ENCODE data around the gene C7. TPM values are rescaled to one million over a fixed set of nuclear protein-coding genes. Genes with fewer than 3 reads are reported as not detected.
"Not testable (repeated sequence)": the region's sequence is repeated elsewhere in the genome, so short reads cannot be mapped to it uniquely, and the experiment has no call there.

C7 gene
- total RNA-seq, 2 donors from 2014 or later, result 288 to 392 TPM

- 54 to 68% methylated on average over 4 of the region's 4 CpGs for WGBS, 2 donors
- Histone ChIP-seq H3K9me3 (no peaks in the 10 kb centered on the region), H3K4me3 (no peak overlapping the region), H3K4me1 (no peaks in the 10 kb centered on the region), H3K27me3 (no peaks in the 10 kb centered on the region), H3K27ac (no peak overlapping the region), H3K36me3 (replicated peaks in 1 of 2; ENCODE audit: insufficient read depth in 1 of 2, low read depth in 2 of 2) (no peaks in the 10 kb centered on the region)
- intact Hi-C loops (cut with DNase I), result no loop called here
- ATAC-seq (no peak), DNase-seq (no peak)
- TF ChIP-seq CTCF (IDR thresholded peaks at IDR 0.05) (no peak), POLR2A (IDR thresholded peaks at IDR 0.05) (no peak)
Measured at GRCh38 chr5:40871177-40871576, 38.1 kb upstream of the C7 start.

- intact Hi-C loops (cut with DNase I); H3K9me3 ChIP-seq; DNase-seq; H3K4me3 ChIP-seq; ATAC-seq; H3K27ac ChIP-seq; H3K36me3 ChIP-seq (replicated peaks in 1 of 2; ENCODE audit: insufficient read depth in 1 of 2, low read depth in 2 of 2); H3K27me3 ChIP-seq; H3K4me1 ChIP-seq: not testable (repeated sequence)
- WGBS, 2 donors, result 83 to 88% methylated on average over 8 of the region's 8 CpGs
Measured at GRCh38 chr5:40872253-40872652, 37.0 kb upstream of the C7 start.

- intact Hi-C loops (cut with DNase I), result no loop called here
- H3K27ac ChIP-seq, result no peak overlapping the region
- TF ChIP-seq CTCF (IDR thresholded peaks at IDR 0.05), result no peak
- no peak for TF ChIP-seq POLR2A (IDR thresholded peaks at IDR 0.05)
- no peaks in the 10 kb centered on the region for H3K4me1 ChIP-seq
- no peak for DNase-seq
- H3K36me3 ChIP-seq (replicated peaks in 1 of 2; ENCODE audit: insufficient read depth in 1 of 2, low read depth in 2 of 2), result no peaks in the 10 kb centered on the region
- H3K27me3 ChIP-seq, result no peaks in the 10 kb centered on the region
- no peak for ATAC-seq
- H3K4me3 ChIP-seq, result no peak overlapping the region
- 80 to 86% methylated on average over 3 of the region's 3 CpGs for WGBS, 2 donors
- H3K9me3 ChIP-seq, result no peaks in the 10 kb centered on the region
Measured at GRCh38 chr5:40873286-40873880, 35.9 kb upstream of the C7 start.

GRCh38 chr5:40875958-40876357, 33.3 kb upstream of the C7 start:
- Histone ChIP-seq H3K36me3 (replicated peaks in 1 of 2; ENCODE audit: insufficient read depth in 1 of 2, low read depth in 2 of 2) (no peaks in the 10 kb centered on the region), H3K27me3 (no peaks in the 10 kb centered on the region), H3K9me3 (no peaks in the 10 kb centered on the region), H3K4me3 (no peak overlapping the region), H3K4me1 (no peaks in the 10 kb centered on the region), H3K27ac (no peak overlapping the region)
- 52 to 59% methylated on average over 3 of the region's 3 CpGs for WGBS, 2 donors
- DNase-seq (no peak), ATAC-seq (no peak)
- no peak for TF ChIP-seq CTCF (IDR thresholded peaks at IDR 0.05)
- intact Hi-C loops (cut with DNase I), result no loop called here

GRCh38 chr5:40877371-40877988, 31.8 kb upstream of the C7 start:
- Histone ChIP-seq H3K27me3 (no peaks in the 10 kb centered on the region), H3K27ac (no peak overlapping the region), H3K36me3 (replicated peaks in 1 of 2; ENCODE audit: insufficient read depth in 1 of 2, low read depth in 2 of 2) (no peaks in the 10 kb centered on the region), H3K4me3 (no peak overlapping the region), H3K4me1 (no peaks in the 10 kb centered on the region), H3K9me3 (no peaks in the 10 kb centered on the region)
- no peak for TF ChIP-seq POLR2A (IDR thresholded peaks at IDR 0.05)
- no peak for TF ChIP-seq CTCF (IDR thresholded peaks at IDR 0.05)
- ATAC-seq, result no peak
- intact Hi-C loops (cut with DNase I), result no loop called here
- no peak for DNase-seq
- WGBS, 2 donors, result 77 to 89% methylated on average over 6 of the region's 6 CpGs

Measured in body of pancreas (tissue), 4 donors.